Activated CD8-positive, alpha-beta T cell treated with anti-CD3 and anti-CD28 coated beads, Interleukin-2, amount 10 ng/mL, durations not matched to agents 7 days and 5 days (primary cell): ENCODE measurements around the gene KCNJ5. TPM values are rescaled to one million over a fixed set of nuclear protein-coding genes. Genes with fewer than 3 reads are reported as not detected.

Experiments used
- ATAC-seq: fragments of 150-1000 bp; cut with Tn5 transposase; one replicate; pipeline ENCODE4 v1.10.0; 2021; ENCODE audit warnings: moderate library complexity
- CTCF ChIA-PET: fragments of 350-600 bp; sonication (Branson Sonifier 250); formaldehyde crosslinking; loops from one replicate; lab custom pipeline; 2021; ENCODE audit warnings: antibody characterized with exemption; lab: Charles Lee
- POLR2A ChIA-PET: fragments of 350-600 bp; sonication (Branson Sonifier 250); formaldehyde crosslinking; loops from one replicate; lab custom pipeline; 2021; ENCODE audit warnings: antibody characterized with exemption; lab: Charles Lee
- DNase-seq: peaks from one replicate; pipeline ENCODE4 v3.0.0-alpha.2; 2020
- H3K27ac Mint-ChIP-seq: one replicate; pipeline ENCODE4 v1.8.0; 2021; ENCODE audit warnings: mild to moderate bottlenecking, mixed read lengths
- H3K27me3 Mint-ChIP-seq: one replicate; pipeline ENCODE4 v1.8.0; 2021; ENCODE audit warnings: low read depth, mixed read lengths
- H3K36me3 Mint-ChIP-seq: one replicate; pipeline ENCODE4 v1.8.0; 2021; ENCODE audit warnings: low read depth, mixed read lengths
- H3K4me1 Mint-ChIP-seq: one replicate; pipeline ENCODE4 v1.8.0; 2021; ENCODE audit warnings: low read depth, mixed read lengths
- H3K4me3 Mint-ChIP-seq: one replicate; pipeline ENCODE4 v1.8.0; 2021; ENCODE audit warnings: mild to moderate bottlenecking, mixed read lengths
- H3K9me3 Mint-ChIP-seq: one replicate; pipeline ENCODE4 v1.8.0; 2022; ENCODE audit warnings: mixed read lengths; ENCODE audit not compliant: insufficient read depth
- total RNA-seq, 2 experiments: library from RNA; stranded (reverse); gene quantifications; one replicate each; pipeline ENCODE4 v1.2.3, GENCODE V29; 2021

Gene KCNJ5
- total RNA-seq, 2 experiments from 2014 or later, result not detected

- no peaks in the 10 kb centered on the region for H3K9me3 Mint-ChIP-seq
- H3K4me3 Mint-ChIP-seq, result no peak overlapping the region
- ATAC-seq, result no peak
- H3K27me3 Mint-ChIP-seq, result peaks cover 68% of the 10 kb centered on the region
- H3K27ac Mint-ChIP-seq, result no peak overlapping the region
- H3K4me1 Mint-ChIP-seq, result peaks cover 19% of the 10 kb centered on the region
- DNase-seq, result no peak
- POLR2A ChIA-PET, result interaction anchor here (0.6 kb wide), 1 partner anchor 218 kb away, joined by 3 read pairs; no protein-coding TSS in a partner anchor
- H3K36me3 Mint-ChIP-seq, result no peaks in the 10 kb centered on the region
- CTCF ChIA-PET, result interaction anchor here (0.8 to 11.0 kb wide), 4 partner anchors 16 to 69 kb away, joined by 3 to 207 read pairs (median 3); no protein-coding TSS in a partner anchor
Measured at GRCh38 chr11:128888034-128888985, 2.8 kb upstream of the KCNJ5 start.

- Mint-ChIP-seq H3K4me3 (no peak overlapping the region), H3K9me3 (no peaks in the 10 kb centered on the region), H3K27ac (no peak overlapping the region), H3K36me3 (no peaks in the 10 kb centered on the region), H3K4me1 (peaks cover 30% of the 10 kb centered on the region), H3K27me3 (peaks cover 69% of the 10 kb centered on the region)
- no peak for ATAC-seq
- POLR2A ChIA-PET, result no interaction called here
- CTCF ChIA-PET, result interaction anchor here (1.2 to 11.0 kb wide), 4 partner anchors 8 to 67 kb away, joined by 3 to 207 read pairs (median 3); no protein-coding TSS in a partner anchor
- DNase-seq, result no peak
Measured at GRCh38 chr11:128889657-128890213, 1.4 kb upstream of the KCNJ5 start.

GRCh38 chr11:128890216-128890542 is 977 bp upstream of the KCNJ5 start:
- Mint-ChIP-seq H3K36me3 (no peaks in the 10 kb centered on the region), H3K27ac (no peak overlapping the region), H3K4me3 (no peak overlapping the region), H3K4me1 (peaks cover 30% of the 10 kb centered on the region), H3K9me3 (no peaks in the 10 kb centered on the region), H3K27me3 (peaks cover 67% of the 10 kb centered on the region)
- CTCF ChIA-PET, result interaction anchor here (1.4 to 11.0 kb wide), 3 partner anchors 9 to 67 kb away, joined by 3 to 207 read pairs (median 3); no protein-coding TSS in a partner anchor
- POLR2A ChIA-PET, result no interaction called here
- ATAC-seq, result no peak
- no peak for DNase-seq

GRCh38 chr11:128891913-128892398 is 800 bp downstream of the KCNJ5 start:
- H3K4me3 Mint-ChIP-seq, result no peak overlapping the region
- peaks cover 27% of the 10 kb centered on the region for H3K4me1 Mint-ChIP-seq
- ChIA-PET CTCF (interaction anchor here (0.8 to 11.0 kb wide), 6 partner anchors 7 to 440 kb away, joined by 3 to 207 read pairs (median 3); no protein-coding TSS in a partner anchor), POLR2A (no interaction called here)
- no peaks in the 10 kb centered on the region for H3K9me3 Mint-ChIP-seq
- DNase-seq (no peak), ATAC-seq (no peak)
- no peak overlapping the region for H3K27ac Mint-ChIP-seq
- H3K36me3 Mint-ChIP-seq, result no peaks in the 10 kb centered on the region
- peaks cover 64% of the 10 kb centered on the region for H3K27me3 Mint-ChIP-seq

- ChIA-PET CTCF (interaction anchor here (0.8 to 11.0 kb wide), 5 partner anchors 8 to 439 kb away, joined by 3 to 207 read pairs (median 3); no protein-coding TSS in a partner anchor), POLR2A (no interaction called here)
- Mint-ChIP-seq H3K27ac (no peak overlapping the region), H3K9me3 (no peaks in the 10 kb centered on the region), H3K4me1 (peaks cover 27% of the 10 kb centered on the region), H3K4me3 (no peak overlapping the region), H3K36me3 (no peaks in the 10 kb centered on the region), H3K27me3 (peaks cover 63% of the 10 kb centered on the region)
- ATAC-seq (no peak), DNase-seq (no peak)
Measured at GRCh38 chr11:128892866-128893565, 1.9 kb downstream of the KCNJ5 start.

- H3K9me3 Mint-ChIP-seq, result no peaks in the 10 kb centered on the region
- H3K4me1 Mint-ChIP-seq, result peaks cover 27% of the 10 kb centered on the region
- H3K27me3 Mint-ChIP-seq, result peaks cover 61% of the 10 kb centered on the region
- DNase-seq (no peak), ATAC-seq (no peak)
- no peaks in the 10 kb centered on the region for H3K36me3 Mint-ChIP-seq
- H3K4me3 Mint-ChIP-seq, result no peak overlapping the region
- ChIA-PET POLR2A (no interaction called here), CTCF (interaction anchor here (1.5 to 11.0 kb wide), 3 partner anchors 9 to 63 kb away, joined by 7 to 207 read pairs (median 22); no protein-coding TSS in a partner anchor)
- no peak overlapping the region for H3K27ac Mint-ChIP-seq
Measured at GRCh38 chr11:128893578-128894285, 2.6 kb downstream of the KCNJ5 start.

- ATAC-seq (no peak), DNase-seq (no peak)
- Mint-ChIP-seq H3K27me3 (peaks cover 62% of the 10 kb centered on the region), H3K4me1 (peaks cover 27% of the 10 kb centered on the region), H3K4me3 (no peak overlapping the region), H3K9me3 (no peaks in the 10 kb centered on the region), H3K27ac (no peak overlapping the region), H3K36me3 (no peaks in the 10 kb centered on the region)
- ChIA-PET CTCF (interaction anchor here (1.5 to 2.6 kb wide), 2 partner anchors 10 to 12 kb away, joined by 7 to 22 read pairs; no protein-coding TSS in a partner anchor), POLR2A (no interaction called here)
Measured at GRCh38 chr11:128894286-128894681, 3.1 kb downstream of the KCNJ5 start.

- Mint-ChIP-seq H3K27ac (no peak overlapping the region), H3K36me3 (no peaks in the 10 kb centered on the region), H3K27me3 (peaks cover 61% of the 10 kb centered on the region), H3K4me3 (no peak overlapping the region), H3K9me3 (no peaks in the 10 kb centered on the region), H3K4me1 (peaks cover 27% of the 10 kb centered on the region)
- DNase-seq (no peak), ATAC-seq (no peak)
- CTCF ChIA-PET, result interaction anchor here (1.5 to 2.6 kb wide), 2 partner anchors 10 to 12 kb away, joined by 7 to 22 read pairs; no protein-coding TSS in a partner anchor
- POLR2A ChIA-PET, result no interaction called here
Measured at GRCh38 chr11:128894685-128895084, 3.5 kb downstream of the KCNJ5 start.

GRCh38 chr11:128895526-128895925 is 4.4 kb downstream of the KCNJ5 start:
- peaks cover 27% of the 10 kb centered on the region for H3K4me1 Mint-ChIP-seq
- ChIA-PET POLR2A (no interaction called here), CTCF (interaction anchor here (0.9 kb wide), 1 partner anchor 10 kb away, joined by 3 read pairs; no protein-coding TSS in a partner anchor)
- peaks cover 53% of the 10 kb centered on the region for H3K27me3 Mint-ChIP-seq
- H3K36me3 Mint-ChIP-seq, result no peaks in the 10 kb centered on the region
- H3K9me3 Mint-ChIP-seq, result no peaks in the 10 kb centered on the region
- H3K4me3 Mint-ChIP-seq, result no peak overlapping the region
- DNase-seq (no peak), ATAC-seq (no peak)
- H3K27ac Mint-ChIP-seq, result no peak overlapping the region

- Mint-ChIP-seq H3K4me3 (no peak overlapping the region), H3K36me3 (no peaks in the 10 kb centered on the region), H3K4me1 (peaks cover 23% of the 10 kb centered on the region), H3K27me3 (peaks cover 51% of the 10 kb centered on the region), H3K27ac (no peak overlapping the region), H3K9me3 (no peaks in the 10 kb centered on the region)
- ATAC-seq (no peak), DNase-seq (no peak)
- ChIA-PET CTCF (no interaction called here), POLR2A (no interaction called here)
Measured at GRCh38 chr11:128896356-128896755, 5.2 kb downstream of the KCNJ5 start.

- Mint-ChIP-seq H3K27me3 (peaks cover 41% of the 10 kb centered on the region), H3K4me3 (no peak overlapping the region), H3K27ac (no peak overlapping the region), H3K36me3 (no peaks in the 10 kb centered on the region), H3K9me3 (no peaks in the 10 kb centered on the region), H3K4me1 (peaks cover 14% of the 10 kb centered on the region)
- DNase-seq (no peak), ATAC-seq (no peak)
- POLR2A ChIA-PET, result no interaction called here
- CTCF ChIA-PET, result no interaction called here
Measured at GRCh38 chr11:128897826-128898225, 6.7 kb downstream of the KCNJ5 start.
